ENCODE measurements around the gene AHSA1. TPM values are rescaled to one million over a fixed set of nuclear protein-coding genes. Genes with fewer than 3 reads are reported as not detected.

AHSA1 gene
- total and polyA plus RNA-seq, 2 of the 8 experiments (the other 6 are each of a cell fraction or from before 2014, with no cell fraction given) = 155 to 221 TPM

- TF ChIP-seq TAF1 (IDR thresholded peaks at IDR 0.05; ENCODE audit: low read depth, low read length) (no peak), SAP30 (IDR thresholded peaks at IDR 0.05; ENCODE audit: insufficient read depth, insufficient replicate concordance, low read length) (no peak)
Observed at GRCh38 chr14:77503138-77503537, 45.2 kb downstream of the AHSA1 start (continued).

Data from H1 (cell line).